ENCODE results near the gene NELL1.

- TF ChIP-seq ELF4 (IDR thresholded peaks at IDR 0.05), result no peak
- TF ChIP-seq TARDBP (IDR thresholded peaks at IDR 0.05), result no peak
- no peak for TF ChIP-seq BHLHE40 (IDR thresholded peaks at IDR 0.05; ENCODE audit: borderline replicate concordance)
These were observed 105.9 kb downstream of the NELL1 start for GRCh38 chr11:20775331-20775730.

Measured in HEK293T (cell line).